GM21515 (cell line): ENCODE measurements around the gene AKAP14.
"Not testable (repeated sequence)": the region's sequence is repeated elsewhere in the genome, so short reads cannot be mapped to it uniquely, and the experiment has no call there.

Source experiments
- ATAC-seq: cut with Tn5 transposase; IDR thresholded peaks from one replicate; pipeline ENCODE4 v1.9.1; 2021; ENCODE audit not compliant: unreplicated experiment

AKAP14 gene

DNA sequence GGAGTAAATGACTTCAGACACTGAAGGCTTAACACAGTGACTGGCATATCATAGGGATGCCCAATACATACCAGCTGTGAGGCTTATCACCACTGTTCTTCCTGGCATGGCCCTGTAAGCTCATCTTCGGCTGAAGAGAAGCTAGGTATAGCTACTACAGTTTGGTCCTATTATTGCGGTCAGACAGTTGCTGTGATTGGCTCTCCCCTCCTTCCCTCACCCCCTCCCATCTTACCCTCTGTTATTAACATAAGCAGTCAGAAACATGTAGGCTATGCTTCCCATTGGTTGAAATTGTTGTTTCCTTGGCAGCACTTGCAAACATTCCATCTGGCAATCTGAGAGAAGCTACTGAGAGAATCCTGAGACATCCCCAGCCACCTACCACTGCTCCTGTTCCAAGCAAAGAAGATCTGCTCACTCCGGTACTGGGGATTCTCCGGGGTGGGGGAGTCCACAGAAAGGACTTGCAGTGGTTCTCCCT lies at the start of gene AKAP14:
AKAP14 (plus strand) TSS at position 51 of the 484 bp plus-strand sequence. CDS start 7,331 bp downstream, outside the sequence.
- no peak for ATAC-seq

DNA sequence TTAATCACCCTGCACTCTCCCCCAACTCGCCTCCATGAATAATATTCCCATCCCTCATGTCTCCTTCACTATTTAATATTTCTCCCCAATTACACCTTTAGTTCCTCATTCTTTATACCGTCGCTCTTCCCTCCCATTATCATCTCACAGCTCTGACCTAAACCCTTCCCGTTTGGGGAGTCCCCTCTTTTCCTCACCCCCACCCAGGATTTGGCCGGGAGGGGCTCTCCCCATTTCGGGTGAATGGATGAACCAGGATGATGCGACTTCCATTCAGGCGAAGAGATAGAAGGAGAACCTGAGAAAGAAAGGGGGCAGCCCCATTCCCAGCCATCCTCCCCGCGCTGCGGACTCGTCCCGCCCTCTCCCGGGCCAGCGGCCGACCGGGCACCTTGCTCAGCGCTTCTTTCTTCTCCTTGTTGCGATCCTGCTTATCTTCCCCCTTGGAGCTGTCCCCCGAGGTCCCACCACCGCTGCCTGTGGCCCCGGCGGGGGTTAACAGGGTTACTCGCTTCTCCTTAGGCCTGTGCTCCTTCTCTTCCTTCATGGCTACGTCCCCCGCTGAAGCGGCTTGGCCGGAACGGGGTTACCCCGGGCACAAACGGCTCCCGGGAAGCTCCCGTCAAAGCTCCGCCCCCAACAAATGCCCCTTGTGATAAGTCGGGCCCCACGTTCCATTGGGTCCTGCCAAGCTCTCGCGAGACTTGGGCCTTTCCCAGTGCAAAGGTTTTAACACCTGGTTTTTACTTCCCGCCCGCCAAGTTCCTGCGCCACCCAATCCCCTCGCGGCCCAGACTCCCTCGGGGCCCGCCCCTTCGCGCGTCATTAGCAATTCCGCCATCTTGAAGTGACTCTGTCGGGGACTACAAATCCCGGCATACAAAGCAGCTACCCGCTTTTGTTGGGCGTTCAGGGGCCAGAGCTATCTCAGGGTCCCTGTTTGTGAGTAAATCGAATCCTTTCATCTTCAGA lies 43.0 kb upstream of the AKAP14 start, which contains the start of gene UPF3B:
UPF3B (minus strand) TSS at position 582 of the 972 bp plus-strand sequence; CDS start at position 547, 35 bp downstream.
- peak; percentile 97 for ATAC-seq

DNA sequence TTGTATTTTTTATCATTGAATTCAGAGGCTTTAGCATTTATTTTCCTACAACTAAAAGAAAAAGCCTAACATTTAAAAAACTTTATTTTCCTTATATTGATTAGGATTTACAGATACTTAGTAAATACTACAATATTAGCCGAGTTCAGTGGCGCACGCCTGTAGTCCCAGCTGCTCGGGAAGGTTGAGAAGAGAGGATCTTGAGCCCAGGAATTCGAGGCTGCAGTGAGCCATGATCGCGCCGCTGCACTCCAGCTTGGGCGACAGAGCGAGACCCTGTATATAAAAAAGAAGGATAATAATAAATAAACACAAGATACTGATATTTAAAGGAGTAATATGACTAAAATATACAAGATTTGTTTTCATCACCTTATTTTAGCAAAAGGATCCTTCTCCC lies 42.2 kb upstream of the AKAP14 start:
- ATAC-seq, result no peak

DNA sequence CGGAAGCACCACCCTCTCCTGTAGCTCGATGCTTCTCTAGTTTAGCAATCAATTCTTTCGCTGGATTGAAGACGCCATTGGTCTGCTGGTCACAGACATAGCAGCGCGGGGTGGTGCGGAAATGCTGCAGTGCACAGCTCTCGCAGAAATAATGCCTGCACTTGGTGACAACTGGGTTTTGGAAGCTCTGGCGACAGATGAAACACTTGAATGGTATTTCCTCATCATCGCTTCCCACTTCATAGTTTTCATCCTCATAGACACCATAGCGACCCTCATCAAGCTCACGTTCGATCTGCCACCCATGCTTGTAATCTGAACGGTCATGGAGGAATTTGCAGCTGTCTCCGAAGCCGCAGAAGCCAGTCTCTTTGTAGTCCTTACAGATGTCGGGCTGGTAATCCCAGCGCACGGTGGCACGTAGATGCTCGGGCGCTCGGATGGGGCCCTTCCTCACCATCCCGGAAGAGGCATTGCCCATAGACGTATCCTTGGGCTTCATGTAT lies 25.0 kb upstream of the AKAP14 start:
- ATAC-seq, result peak; percentile 19

DNA sequence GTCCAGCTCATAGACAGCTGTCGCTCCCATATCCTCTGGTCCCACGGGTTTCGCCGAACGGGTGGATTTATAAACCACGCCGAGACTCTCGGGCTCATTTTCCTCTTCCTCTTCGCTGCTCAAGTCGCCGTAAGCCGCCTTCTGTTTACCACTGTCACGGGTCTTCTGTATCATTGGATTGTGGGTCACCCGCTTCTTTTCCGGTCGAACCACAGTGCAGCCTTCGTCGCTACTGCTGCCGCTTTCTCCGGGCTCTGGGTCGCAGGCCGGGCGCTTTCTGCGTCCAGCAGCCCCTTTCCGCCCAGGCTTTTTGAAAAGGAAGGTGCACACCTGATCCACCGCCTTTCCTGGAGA lies 24.5 kb upstream of the AKAP14 start:
- peak; percentile 28 for ATAC-seq

DNA sequence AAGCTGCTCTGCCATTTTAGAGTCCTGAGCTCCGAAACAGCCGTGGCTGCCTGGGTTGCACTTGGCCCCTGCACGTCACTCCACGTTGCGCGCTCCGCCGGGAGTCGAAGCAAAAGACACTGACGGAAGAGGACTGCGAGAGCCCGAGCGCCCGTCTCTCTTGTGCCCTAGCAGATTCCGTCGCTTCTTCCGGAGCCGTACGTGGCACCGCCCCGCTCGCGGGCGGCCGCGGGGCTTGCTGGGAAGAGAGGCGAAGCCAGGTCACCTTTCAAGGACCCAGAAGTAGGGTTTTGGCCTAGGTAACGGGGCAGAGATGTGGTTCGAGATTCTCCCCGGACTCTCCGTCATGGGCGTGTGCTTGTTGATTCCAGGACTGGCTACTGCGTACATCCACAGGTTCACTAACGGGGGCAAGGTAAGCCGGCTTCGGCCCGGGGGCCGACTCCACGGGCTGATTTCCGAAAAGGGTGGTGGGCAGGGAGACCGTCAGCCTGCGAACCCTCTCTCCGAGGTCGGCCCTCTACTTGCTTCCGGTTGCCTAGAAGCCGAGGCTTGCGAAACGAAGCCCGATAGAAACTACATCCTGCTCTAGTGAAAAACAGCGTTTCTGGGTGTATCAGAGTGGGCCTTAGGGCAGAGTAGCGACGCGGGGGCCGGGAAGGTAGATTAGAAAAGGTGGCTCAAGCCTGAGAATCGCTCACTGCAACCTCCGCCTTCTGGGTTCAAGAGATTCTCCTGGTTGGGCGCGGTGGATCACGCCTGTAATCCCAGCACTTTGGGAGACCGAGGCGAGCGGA lies 23.9 kb upstream of the AKAP14 start, which contains the start of the genes NDUFA1 and RNF113A:
NDUFA1 (plus strand) TSS at position 234 of the 797 bp plus-strand sequence; CDS start at position 314, 80 bp downstream.
RNF113A (minus strand) TSS at position 135 of the 797 bp plus-strand sequence; CDS start at position 15, 120 bp downstream.
- peak; percentile 96 for ATAC-seq

DNA sequence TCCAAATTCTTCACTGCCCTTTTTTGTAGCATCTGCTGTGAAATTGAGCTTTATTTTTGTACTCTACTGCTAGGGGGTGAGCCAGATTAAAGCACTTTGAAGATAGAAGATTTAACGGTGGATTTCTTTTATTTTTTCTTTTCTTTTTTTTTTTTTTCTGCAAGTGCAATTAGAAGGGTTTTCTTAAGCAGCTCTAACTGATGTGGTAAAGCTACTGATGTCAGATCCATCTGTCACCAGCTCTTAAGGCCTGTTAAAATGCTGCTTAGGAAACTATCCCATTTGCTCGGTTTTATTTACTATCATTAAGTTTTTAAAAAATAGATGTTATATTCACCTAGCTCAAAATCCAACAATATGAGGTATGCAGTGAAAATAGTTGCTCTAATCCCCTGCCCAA lies 17.0 kb upstream of the AKAP14 start:
- no peak for ATAC-seq

DNA sequence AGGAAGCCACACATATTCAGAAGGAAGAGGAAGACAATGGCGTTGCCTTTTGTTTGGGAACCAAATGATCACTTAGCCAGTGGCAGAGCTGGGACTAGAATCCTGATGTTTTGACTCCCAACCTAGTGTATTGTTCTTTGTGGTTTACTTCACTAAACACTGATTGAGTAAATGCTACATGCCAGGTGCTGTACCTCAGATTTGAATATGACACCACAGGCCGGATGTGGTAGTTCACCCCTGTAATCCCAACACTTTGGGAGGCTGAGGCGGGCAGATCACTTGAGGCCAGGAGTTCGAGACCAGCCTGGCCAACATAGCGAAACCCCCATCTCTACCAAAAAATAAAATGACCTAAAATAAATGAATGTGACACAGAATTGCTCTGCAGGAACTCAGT lies 15.6 kb upstream of the AKAP14 start:
- ATAC-seq, result no peak

DNA sequence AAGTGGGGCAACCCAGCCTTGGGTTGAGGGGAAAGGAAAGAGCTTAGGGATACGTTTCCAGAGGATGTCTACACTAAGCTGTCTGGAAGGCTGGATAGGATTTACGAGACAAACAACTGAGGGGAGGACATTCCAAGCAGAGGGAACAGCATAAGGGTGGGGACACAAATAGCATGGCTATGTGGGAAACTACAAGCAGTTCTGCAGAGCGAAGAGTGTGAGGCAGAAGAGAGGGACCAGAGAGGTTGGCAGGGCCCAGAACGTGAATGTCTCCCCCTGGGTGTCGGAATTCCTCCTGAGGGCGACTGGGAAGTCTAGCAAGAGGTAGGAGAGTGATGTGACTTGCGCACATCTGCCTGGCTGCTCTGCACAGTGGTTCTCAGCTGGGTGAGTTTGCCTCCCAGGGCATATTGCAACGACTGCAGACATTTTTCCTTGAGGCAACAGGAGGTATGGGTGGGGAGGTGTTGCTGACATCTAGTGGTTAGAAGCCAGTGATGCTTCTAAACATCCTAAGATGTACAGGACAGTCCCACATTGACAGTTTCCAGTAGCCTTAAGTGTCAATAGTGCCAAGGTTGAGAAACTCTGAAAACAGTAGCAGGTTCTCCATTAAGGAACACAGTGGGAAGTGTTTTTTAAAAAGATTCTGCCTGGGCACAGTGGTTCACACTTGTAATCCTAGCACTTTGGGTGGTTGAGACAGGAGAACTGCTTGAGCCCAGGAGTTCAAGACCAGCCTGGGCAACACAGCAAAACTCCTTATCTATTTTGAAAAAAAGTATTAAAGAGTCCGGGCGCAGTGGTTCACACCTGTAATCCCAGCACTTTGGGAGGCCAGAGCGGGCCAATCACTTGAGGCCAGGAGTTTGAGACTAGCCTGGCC lies 14.9 kb upstream of the AKAP14 start:
- ATAC-seq, result peak; percentile 73

DNA sequence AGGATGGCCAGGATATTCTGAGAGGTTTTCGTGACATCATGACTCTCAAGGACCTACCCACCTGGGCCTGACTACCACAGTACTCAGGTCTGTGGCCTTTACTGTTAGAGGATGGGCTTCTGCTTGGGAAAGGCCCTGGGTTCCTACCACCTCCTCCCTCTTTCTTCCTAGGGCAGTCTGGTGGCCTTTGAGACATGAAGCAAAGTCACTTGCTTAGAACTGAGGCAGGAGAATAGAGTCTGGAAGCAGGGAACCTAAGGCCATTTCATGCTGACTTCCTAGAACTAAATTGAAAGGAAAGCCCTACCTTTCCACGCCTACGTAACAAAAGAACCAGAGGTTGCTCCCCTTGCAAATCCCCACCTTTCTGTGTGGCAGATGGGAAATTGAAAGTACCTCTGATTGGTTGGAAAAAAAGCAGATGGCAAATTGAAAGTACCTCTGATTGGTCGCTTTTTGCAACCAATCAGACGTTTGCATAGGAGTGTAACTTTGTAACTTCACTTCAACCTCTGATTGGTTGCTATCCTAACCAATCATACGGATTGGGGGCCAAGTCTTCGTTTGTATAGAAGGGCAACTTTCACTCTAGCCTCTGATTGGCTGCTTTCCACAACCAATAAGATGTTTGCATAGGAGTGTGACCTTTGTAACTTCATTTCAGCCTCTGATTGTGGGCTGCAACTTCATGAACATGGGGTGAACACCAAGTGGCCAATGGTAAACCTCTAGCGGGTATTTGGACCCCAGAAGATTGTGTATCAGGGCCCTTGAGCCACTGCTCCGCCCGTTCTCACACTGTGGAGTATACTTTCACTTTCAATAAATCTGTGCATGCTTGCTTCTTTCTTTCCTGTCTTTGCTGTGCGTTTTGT lies 9.9 kb upstream of the AKAP14 start:
- no peak for ATAC-seq

DNA sequence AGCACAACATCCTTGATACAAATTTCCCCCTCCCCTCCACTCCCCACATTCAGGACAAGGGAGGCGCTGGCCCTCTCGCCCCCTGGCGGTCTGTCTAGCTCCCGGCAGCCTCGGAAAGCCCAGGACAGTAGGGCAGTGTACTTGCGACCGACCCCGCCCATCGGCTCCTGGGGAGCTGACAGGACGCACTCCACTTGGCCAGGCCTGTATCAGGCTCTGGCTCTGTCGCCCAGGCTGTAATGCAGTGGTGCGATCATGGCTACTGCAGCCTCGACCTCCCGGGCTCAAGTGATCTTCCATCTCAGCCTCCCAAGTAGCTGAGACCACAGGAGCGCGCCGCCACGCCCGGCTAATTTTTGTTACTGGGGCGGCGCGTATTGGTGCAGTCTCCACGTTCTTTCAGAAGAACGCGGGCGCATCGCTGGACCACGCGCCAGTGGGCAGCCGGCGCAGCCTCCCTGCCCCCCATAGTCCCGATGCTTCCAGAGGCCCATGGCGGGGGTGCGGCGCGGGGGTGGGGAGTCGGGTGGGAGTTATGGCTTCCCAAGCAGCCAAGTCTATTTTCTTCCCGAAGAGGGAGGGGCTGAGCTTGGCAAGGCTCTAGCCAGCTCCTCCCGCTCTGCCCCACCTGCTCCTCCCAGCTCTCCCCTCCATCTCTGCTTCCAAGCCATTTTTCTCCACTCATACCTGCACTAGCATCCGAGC lies 7.8 kb upstream of the AKAP14 start:
- ATAC-seq, result no peak

DNA sequence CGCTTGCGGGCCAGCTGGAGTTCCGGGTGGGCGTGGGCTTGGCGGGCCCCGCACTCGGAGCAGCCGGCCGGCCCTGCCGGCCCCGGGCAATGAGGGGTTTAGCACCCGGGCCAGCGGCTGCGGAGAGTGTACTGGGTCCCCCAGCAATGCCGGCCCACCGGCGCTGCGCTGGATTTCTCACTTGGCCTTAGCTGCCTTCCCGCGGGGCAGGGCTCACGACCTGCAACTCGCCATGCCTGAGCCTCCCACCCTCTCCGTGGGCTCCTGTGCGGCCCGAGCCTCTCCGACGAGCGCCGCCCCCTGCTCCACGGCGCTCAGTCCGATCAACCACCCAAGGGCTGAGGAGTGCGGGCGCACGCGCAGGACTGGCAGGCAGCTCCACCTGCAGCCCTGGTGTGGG lies 5.1 kb upstream of the AKAP14 start:
- not testable (repeated sequence) for ATAC-seq

DNA sequence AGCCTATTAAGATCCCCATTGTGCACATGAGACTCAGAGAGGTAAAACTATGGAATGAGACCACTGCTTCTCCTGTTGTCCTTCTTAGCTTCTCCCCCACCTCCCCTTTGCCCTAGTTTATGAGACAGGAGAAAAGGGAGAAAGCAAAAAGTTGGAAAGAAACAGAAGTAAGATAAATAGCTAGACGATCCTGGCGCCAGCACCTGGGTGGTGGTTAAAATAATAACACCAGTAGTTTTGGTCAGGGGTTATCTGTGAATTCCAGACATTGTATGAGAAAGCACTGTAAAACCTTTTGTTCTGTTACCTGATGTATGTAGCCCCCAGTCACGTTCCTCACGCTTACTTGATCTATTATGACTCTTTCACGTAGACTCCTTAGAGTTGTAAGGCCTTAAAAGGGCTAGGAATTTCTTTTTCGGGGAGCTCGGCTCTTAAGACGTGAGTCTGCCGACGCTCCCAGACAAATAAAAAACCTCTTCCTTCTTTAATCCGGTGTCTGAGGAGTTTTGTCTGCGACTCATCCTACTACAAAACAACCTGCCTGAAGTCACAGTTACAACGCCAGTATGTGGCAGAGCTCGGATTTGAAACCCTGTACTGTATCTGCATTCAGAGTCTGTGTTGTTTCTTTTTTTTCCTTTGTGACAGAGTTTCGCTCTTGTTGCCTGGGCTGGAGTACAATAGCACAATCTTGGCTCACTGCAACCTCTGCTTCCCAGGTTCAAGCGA lies 3.6 kb upstream of the AKAP14 start:
- not testable (repeated sequence) for ATAC-seq

DNA sequence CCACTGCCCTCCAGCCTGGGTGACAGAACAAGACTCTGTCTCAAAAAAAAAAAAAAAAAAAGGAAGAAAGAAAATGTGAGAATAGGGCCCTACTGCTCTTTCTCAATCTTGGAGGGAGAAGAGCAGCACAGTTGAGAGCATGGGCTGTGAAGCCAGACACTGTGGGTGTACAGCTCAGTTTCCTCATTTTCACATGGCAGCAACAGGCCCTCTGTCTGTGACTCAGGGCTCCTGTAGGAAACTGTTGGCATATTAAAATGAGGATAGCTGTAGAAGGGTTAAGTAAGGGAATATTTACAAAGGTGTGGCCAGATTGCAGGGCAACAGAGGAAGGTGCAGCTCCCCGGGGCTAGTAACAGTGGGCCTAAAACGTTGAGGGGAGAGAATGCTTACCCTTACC lies 3.4 kb downstream of the AKAP14 start:
- ATAC-seq, result no peak

DNA sequence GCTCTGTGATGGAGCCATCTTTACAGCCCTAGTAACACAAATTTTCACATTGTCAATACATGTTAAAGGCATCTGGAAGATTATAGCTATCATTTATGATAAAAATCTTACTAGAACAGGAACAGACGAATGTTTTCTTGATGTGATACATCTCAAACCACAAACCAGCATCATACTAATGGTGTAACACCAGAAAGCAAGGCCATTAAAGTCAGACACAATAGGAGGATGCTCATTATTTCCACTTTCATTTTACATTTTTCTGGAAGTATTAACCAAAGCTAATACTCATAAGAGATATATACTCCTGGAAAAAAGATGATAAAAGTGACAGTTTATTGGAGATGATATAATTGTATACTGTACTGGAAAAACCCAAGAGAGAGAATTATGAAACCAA lies 5.3 kb downstream of the AKAP14 start:
- no peak for ATAC-seq

DNA sequence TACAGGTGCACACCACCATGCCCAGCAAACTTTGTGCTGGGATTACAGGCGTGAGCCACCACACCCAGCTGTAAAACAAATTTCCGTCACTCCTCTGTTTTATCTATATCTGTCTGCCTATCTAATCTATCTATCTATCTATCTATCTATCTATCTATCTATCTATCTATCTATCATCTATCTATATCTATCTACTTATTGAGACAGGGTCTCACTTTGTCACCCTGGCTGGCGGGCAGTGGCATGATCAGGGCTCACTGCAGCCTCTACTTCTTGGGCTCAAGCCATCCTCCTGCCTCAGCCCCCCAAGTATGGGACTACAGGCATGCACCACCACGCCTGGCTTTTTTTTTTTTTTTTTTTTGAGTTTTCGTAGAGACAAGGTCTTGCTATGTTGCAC lies 20.6 kb downstream of the AKAP14 start:
- no peak for ATAC-seq

DNA sequence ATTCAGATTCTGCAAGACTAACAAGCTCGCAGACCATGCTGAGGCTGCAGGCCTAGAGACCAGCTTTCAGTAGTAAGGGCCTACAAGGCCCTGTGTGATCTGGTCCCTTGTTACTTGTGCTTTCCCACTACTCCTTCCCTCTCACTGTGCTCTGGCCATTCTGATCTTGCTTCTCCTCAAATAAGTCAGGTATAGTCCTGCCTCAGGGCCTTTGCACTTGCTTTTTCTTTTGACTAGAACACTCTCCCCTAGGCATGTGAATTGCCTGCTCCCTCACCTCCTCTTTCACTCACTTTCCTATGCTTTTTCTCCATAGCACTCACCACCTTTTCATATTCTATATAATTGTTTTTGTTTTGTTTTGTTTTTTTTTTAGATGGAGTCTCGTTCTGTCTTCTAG lies 22.2 kb downstream of the AKAP14 start:
- no peak for ATAC-seq
